HFF-Myc (cell line): Measurements from ENCODE around the gene ABI3.

Experiments
- DNase-seq: peaks from one replicate; pipeline ENCODE4 v3.0.0-alpha.2; 2011; ENCODE audit warnings: low read depth; ENCODE audit errors: extremely low read depth
- H3K4me3 ChIP-seq: replicated peaks from 2 replicates; pipeline ENCODE4 v1.5.1; 2011; ENCODE audit warnings: low read depth, mild to moderate bottlenecking, control low read depth, low read length
- TF ChIP-seq, protein P1 (sequence below): IDR thresholded peaks from 2 replicates; pipeline ENCODE4 v1.5.1; 2012; ENCODE audit warnings: mild to moderate bottlenecking, low read depth, low read length, control low read depth; ENCODE audit errors: missing control alignments

ABI3 gene

DNA sequence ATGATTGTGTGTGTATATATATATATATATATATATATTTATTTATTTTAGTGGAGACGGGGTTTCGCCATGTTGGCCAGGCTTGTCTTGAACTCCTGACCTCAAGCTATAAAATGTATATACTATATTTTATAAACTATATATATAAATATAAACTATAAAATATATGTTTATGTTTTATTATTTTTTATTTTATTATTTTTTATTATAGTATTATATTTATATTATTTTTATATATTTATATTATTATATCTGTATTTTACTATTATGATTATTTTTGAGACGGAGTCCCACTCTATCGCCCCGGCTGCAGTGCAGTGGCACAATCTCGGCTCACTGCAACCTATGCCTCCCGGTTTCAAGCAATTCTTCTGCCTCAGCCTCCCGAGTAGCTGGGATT lies 30.5 kb downstream of the ABI3 start:
- TF ChIP-seq, protein P1, sequence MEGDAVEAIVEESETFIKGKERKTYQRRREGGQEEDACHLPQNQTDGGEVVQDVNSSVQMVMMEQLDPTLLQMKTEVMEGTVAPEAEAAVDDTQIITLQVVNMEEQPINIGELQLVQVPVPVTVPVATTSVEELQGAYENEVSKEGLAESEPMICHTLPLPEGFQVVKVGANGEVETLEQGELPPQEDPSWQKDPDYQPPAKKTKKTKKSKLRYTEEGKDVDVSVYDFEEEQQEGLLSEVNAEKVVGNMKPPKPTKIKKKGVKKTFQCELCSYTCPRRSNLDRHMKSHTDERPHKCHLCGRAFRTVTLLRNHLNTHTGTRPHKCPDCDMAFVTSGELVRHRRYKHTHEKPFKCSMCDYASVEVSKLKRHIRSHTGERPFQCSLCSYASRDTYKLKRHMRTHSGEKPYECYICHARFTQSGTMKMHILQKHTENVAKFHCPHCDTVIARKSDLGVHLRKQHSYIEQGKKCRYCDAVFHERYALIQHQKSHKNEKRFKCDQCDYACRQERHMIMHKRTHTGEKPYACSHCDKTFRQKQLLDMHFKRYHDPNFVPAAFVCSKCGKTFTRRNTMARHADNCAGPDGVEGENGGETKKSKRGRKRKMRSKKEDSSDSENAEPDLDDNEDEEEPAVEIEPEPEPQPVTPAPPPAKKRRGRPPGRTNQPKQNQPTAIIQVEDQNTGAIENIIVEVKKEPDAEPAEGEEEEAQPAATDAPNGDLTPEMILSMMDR = no peak
- DNase-seq = no peak
- no peak overlapping the region for H3K4me3 ChIP-seq

DNA sequence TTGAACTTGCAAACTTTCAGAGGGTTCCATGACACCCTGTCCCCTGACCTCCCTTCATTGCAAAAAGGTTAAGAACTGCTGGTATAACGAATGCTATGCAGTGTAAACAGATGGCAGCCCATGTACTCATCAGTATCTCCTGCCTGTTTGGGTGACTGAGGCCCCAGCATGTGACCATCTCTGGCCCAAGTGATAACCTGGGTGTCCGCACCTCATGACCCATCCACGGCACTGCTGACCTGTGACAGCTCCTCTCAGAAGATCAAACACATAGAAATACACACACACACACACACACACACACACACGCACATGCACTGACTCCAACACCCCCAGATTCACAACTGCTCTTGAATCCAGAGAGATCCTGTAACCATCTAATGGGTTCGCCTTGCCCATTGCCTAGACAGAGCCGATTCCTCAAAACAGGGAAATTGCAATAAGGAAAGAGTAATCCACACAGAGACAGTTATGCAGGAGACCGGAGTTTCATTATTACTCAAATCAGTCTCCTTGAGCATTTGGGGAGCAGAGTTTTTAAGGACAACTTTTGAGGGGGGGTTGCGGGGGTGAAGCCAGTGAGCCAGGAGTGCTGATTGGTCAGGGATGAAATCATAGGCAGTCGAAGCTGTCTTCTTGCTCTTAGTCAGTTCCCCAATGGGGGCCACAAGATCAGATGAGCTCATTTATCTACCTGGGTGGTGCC lies 31.3 kb downstream of the ABI3 start:
- TF ChIP-seq, protein P1 = no peak
- no peak for DNase-seq
- H3K4me3 ChIP-seq = no peak overlapping the region

DNA sequence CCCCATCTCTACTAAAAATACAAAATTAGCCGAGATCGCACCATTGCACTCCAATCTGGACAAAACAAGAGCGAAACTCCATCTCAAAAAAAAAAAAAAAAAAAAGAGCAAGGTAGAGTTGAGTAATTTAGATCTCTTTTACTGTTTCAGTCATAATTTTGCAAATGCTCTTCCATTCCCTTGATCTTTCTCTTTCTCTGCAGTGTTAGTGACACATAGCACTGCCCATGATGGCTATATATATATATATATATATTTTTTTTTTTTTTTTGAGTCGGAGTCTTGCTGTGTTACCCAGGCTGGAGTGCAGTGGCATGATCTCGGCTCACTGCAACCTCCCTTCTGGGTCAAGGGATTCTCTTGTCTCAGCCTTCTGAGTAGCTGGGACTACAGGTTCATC lies 32.3 kb downstream of the ABI3 start:
- no peak for DNase-seq
- no peak overlapping the region for H3K4me3 ChIP-seq
- TF ChIP-seq, protein P1 = no peak

DNA sequence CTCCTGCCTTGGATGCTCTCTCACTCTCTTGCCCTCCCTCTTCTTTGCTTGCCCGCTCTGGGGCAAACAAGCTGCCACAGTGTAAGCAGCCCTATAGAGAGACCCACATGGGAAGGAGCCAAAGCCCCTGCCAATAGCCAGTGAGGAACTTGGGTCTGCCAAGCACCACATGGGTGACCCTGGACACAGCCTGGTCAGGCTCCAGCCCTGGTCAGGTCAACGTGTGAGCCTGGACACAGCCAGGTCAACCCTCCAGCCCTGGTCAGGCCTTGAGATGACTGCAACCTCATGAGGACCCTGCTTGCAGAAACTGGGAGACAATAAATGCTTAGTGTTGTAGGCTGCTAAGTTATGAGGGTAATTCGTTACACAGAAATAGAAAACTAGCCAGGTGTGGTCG lies 34.3 kb downstream of the ABI3 start:
- no peak overlapping the region for H3K4me3 ChIP-seq
- TF ChIP-seq, protein P1 = no peak
- DNase-seq = no peak

DNA sequence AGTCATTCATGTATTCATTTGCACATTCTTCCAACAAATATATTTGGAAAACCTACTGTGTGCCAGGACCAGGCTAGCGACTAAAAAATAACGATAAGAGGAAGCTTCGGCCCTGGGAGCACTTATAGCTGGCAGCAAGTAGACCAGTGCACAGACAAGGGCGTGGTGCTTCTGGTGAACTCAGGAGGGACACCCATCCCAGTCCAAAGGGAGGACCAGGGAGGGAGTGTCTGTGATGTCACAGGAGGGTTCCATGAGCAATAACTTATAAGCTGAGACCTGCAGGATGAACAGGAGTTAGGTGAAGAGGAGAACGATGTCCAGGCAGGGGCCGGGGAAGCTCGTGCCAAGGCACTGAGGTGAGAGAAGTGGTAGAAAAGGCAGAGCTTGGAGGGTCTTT lies 37.4 kb downstream of the ABI3 start:
- DNase-seq = no peak
- TF ChIP-seq, protein P1 = no peak
- no peak overlapping the region for H3K4me3 ChIP-seq

DNA sequence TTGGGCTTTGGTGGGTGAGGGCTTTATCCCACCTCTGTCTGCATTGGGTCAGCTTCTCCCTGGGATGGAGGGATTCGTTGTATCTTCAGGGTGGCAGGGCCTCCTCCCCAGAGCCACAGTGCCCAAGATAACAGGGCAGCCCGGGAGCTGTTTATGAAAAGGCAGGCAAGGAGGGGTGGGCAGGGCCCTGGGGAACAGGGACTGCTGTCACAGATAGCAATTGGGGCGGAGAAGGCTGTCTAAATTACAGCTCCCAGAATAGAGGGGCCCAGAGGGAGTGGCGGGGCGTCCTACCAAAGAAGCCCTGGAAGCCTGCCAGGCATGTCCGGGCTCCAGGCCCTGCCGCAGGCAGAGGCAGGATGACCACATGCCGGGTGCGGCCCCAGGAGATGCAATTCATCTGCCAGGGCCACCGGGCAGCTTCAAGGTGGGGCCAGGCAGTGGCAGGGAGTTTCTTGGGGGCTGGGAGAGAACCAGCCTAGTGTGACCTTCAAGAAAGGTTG lies 38.8 kb downstream of the ABI3 start:
- TF ChIP-seq, protein P1 = no peak
- no peak for DNase-seq
- no peak overlapping the region for H3K4me3 ChIP-seq

DNA sequence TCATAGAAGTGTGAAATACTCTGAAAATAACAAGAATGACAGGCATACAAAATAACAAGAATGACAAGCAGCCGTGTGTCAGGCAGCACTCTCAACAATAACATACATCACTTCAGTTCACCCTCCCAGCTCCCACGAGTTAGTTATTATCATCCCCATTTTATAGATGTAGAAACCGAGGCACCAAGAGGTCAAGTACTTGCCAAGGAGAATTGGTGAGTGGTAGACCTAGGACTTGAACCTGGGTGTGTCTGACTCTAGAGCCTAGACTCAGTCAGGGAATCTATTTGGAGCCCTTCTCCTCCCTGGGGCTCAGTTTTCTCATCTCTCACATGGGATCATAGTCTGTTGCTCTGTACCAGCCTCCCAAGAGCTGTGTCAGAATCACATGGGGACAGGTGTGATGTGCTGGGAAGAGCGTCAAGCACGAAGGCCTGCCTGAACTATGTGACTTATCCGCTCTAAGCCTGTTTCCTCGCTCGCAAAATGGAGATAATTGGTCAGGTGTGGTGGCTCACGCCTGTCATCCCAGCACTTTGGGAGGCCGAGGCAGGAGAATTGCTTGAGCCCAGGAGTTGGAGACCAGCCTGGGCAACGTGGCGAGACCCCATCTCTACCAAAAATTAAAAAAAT lies 39.5 kb downstream of the ABI3 start:
- DNase-seq = no peak
- no peak overlapping the region for H3K4me3 ChIP-seq
- TF ChIP-seq, protein P1 = no peak
